Testis (tissue), 2 donors: ENCODE data around the gene LAPTM4A.

Experiments used
- POLR2A ChIP-seq: fragments of 450-650 bp; IDR thresholded peaks from one replicate; pipeline ENCODE4 v1.6.1; 2017; ENCODE audit warnings: antibody characterized with exemption, mild to moderate bottlenecking, moderate library complexity
- TF ChIP-seq, protein P1 (sequence below), 3 experiments: fragments of 450-650 bp in 2 of 3; fragments of 200-600 bp in 1 of 3; sonication (generic) in 1 of 3; IDR thresholded peaks; one replicate each; pipeline ENCODE4 v1.5.1; 2016 to 2019; ENCODE audit warnings: antibody characterized with exemption in 3 of 3, mild to moderate bottlenecking in 2 of 3, moderate library complexity in 1 of 3

- TF ChIP-seq, protein P1, sequence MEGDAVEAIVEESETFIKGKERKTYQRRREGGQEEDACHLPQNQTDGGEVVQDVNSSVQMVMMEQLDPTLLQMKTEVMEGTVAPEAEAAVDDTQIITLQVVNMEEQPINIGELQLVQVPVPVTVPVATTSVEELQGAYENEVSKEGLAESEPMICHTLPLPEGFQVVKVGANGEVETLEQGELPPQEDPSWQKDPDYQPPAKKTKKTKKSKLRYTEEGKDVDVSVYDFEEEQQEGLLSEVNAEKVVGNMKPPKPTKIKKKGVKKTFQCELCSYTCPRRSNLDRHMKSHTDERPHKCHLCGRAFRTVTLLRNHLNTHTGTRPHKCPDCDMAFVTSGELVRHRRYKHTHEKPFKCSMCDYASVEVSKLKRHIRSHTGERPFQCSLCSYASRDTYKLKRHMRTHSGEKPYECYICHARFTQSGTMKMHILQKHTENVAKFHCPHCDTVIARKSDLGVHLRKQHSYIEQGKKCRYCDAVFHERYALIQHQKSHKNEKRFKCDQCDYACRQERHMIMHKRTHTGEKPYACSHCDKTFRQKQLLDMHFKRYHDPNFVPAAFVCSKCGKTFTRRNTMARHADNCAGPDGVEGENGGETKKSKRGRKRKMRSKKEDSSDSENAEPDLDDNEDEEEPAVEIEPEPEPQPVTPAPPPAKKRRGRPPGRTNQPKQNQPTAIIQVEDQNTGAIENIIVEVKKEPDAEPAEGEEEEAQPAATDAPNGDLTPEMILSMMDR (IDR thresholded peaks at IDR 0.05), result no peak
- TF ChIP-seq POLR2A, result no peak
Observed at GRCh38 chr2:20012282-20013125, 38.9 kb downstream of the LAPTM4A start, which contains the start of gene MATN3.
